Endothelial cell of umbilical vein (primary cell): ENCODE results near the gene PLAAT3.

Experiments
- POLR2AphosphoS5 ChIP-seq: IDR thresholded peaks from 2 replicates; pipeline ENCODE4 v1.6.1; 2012; ENCODE audit warnings: low read depth, mild to moderate bottlenecking, control low read depth, low read length, moderate library complexity; ENCODE audit not compliant: insufficient read depth
- TF ChIP-seq, protein P1 (sequence below), 2 donors: IDR thresholded peaks; 1 replicate in 1 of 2; 2 replicates in 1 of 2; pipeline ENCODE4 v1.5.1; 2011; ENCODE audit warnings: low read length in 2 of 2, mild to moderate bottlenecking in 2 of 2, moderate library complexity in 2 of 2, control low read depth in 1 of 2, inconsistent platforms in 1 of 2, low read depth in 1 of 2; ENCODE audit not compliant: insufficient read depth in 1 of 2; ENCODE audit errors: extremely low read depth in 1 of 2

DNA sequence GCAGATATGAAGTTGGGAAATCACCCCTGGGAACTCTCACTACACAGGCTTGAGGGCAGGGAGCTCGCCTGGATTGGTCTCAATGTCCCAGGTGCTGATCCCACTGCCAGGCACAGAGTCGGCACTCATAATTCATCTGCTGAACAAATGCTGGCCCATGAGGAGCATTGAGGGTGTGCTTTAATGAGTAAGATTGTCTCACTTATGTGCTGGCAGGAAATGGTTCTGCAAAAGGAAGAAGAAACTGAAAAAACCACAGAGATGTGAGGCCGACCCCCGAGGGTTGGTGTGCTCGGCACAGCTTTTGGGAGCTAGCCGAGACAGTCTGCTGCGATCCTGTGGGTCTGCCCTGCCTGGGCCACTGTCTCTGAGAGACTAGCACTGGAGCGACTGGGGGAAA lies 60.5 kb downstream of the PLAAT3 start:
- TF ChIP-seq, protein P1, sequence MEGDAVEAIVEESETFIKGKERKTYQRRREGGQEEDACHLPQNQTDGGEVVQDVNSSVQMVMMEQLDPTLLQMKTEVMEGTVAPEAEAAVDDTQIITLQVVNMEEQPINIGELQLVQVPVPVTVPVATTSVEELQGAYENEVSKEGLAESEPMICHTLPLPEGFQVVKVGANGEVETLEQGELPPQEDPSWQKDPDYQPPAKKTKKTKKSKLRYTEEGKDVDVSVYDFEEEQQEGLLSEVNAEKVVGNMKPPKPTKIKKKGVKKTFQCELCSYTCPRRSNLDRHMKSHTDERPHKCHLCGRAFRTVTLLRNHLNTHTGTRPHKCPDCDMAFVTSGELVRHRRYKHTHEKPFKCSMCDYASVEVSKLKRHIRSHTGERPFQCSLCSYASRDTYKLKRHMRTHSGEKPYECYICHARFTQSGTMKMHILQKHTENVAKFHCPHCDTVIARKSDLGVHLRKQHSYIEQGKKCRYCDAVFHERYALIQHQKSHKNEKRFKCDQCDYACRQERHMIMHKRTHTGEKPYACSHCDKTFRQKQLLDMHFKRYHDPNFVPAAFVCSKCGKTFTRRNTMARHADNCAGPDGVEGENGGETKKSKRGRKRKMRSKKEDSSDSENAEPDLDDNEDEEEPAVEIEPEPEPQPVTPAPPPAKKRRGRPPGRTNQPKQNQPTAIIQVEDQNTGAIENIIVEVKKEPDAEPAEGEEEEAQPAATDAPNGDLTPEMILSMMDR (IDR thresholded peaks at IDR 0.05; ENCODE audit: extremely low read depth in 1 of 2, insufficient read depth in 1 of 2, low read depth in 1 of 2, low read length in 2 of 2), result no peak
- TF ChIP-seq POLR2AphosphoS5, result no peak
